B cell (primary cell): Measurements from ENCODE around the gene ABCG2. TPM values are rescaled to one million over a fixed set of nuclear protein-coding genes. Genes with fewer than 3 reads are reported as not detected.

Experiments used
- ATAC-seq: fragments of 200-7000 bp; cut with Tn5 transposase; one replicate; pipeline ENCODE4 v1.10.0; 2021; ENCODE audit warnings: low read depth, mild to moderate bottlenecking, moderate number of reproducible peaks, moderate library complexity
- CTCF ChIA-PET: fragments of 350-600 bp; sonication (Branson Sonifier 250); formaldehyde crosslinking; loops from one replicate; lab custom pipeline; 2021; ENCODE audit warnings: antibody characterized with exemption, inconsistent platforms; lab: Charles Lee
- POLR2A ChIA-PET: fragments of 350-600 bp; sonication (Branson Sonifier 250); formaldehyde crosslinking; loops from one replicate; lab custom pipeline; 2021; ENCODE audit warnings: antibody characterized with exemption; lab: Charles Lee
- DNase-seq: peaks from one replicate; pipeline ENCODE4 v3.0.0; 2013
- H2AFZ ChIP-seq: 2 replicates; pipeline ENCODE4 v1.6.1; 2012; ENCODE audit warnings: mild to moderate bottlenecking, low read depth, low read length; ENCODE audit not compliant: insufficient read depth, poor library complexity, severe bottlenecking
- H3K27ac ChIP-seq, 2 donors: 1 replicate in 1 of 2; 2 replicates in 1 of 2; pipeline ENCODE4 v1.5.1; 2012 to 2013; ENCODE audit warnings: low read length in 2 of 2, mild to moderate bottlenecking in 2 of 2, moderate library complexity in 1 of 2
- H3K27me3 ChIP-seq, 4 experiments: fragments of 200-600 bp in 1 of 4; sonication (generic) in 1 of 4; replicated peaks in 1 of 4; 1 replicate in 2 of 4; 2 replicates in 2 of 4; pipeline versions ENCODE4 v1.6.1 to v1.7.0; 2013 to 2016; ENCODE audit warnings: low read length in 3 of 4, mild to moderate bottlenecking in 2 of 4, mixed read lengths in 1 of 4, moderate library complexity in 1 of 4; ENCODE audit not compliant: insufficient read depth in 4 of 4, control insufficient read depth in 3 of 4; ENCODE audit errors: control extremely low read depth in 1 of 4
- H3K36me3 ChIP-seq, 2 experiments: replicated peaks in 1 of 2; 1 replicate in 1 of 2; 2 replicates in 1 of 2; pipeline versions ENCODE4 v1.6.1 to v1.7.1; 2013; ENCODE audit warnings: low read length in 1 of 2; ENCODE audit not compliant: insufficient read depth in 2 of 2, control insufficient read depth in 1 of 2; ENCODE audit errors: control extremely low read depth in 1 of 2, extremely low read depth in 1 of 2
- H3K4me1 ChIP-seq, 2 donors: fragments of 200-600 bp in 1 of 2; sonication (generic) in 1 of 2; 1 replicate in 1 of 2; 2 replicates in 1 of 2; pipeline versions ENCODE4 v1.5.1 to v1.6.1; 2013 to 2017; ENCODE audit warnings: low read length in 2 of 2; ENCODE audit not compliant: control insufficient read depth in 2 of 2, insufficient read depth in 2 of 2
- H3K4me2 ChIP-seq: replicated peaks from 2 replicates; pipeline ENCODE3; 2012; ENCODE audit warnings: mild to moderate bottlenecking, low read depth, low read length; ENCODE audit not compliant: poor library complexity, severe bottlenecking
- H3K4me3 ChIP-seq, 5 experiments: fragments of 200-600 bp in 1 of 5; sonication (generic) in 1 of 5; 1 replicate in 3 of 5; 2 replicates in 2 of 5; pipeline versions ENCODE4 v1.5.1 to v1.7.0; 2011 to 2016; ENCODE audit warnings: low read length in 4 of 5, mild to moderate bottlenecking in 4 of 5, low read depth in 2 of 5, control low read depth in 1 of 5, moderate library complexity in 1 of 5; ENCODE audit not compliant: insufficient read depth in 1 of 5; ENCODE audit errors: control extremely low read depth in 1 of 5, extremely low read depth in 1 of 5
- H3K79me2 ChIP-seq: fragments of 200-600 bp; sonication (generic); one replicate; pipeline ENCODE4 v1.6.0; 2016; ENCODE audit warnings: low read length; ENCODE audit not compliant: control insufficient read depth, insufficient read depth
- H3K9ac ChIP-seq: fragments of 200-600 bp; sonication (generic); 2 replicates; pipeline ENCODE4 v1.6.1; 2017; ENCODE audit warnings: mild to moderate bottlenecking, low read length, moderate library complexity
- H3K9me3 ChIP-seq, 3 donors: one replicate each; pipeline versions ENCODE4 v1.6.1 to v1.7.1; 2013; ENCODE audit warnings: low read length in 2 of 3; ENCODE audit not compliant: control insufficient read depth in 2 of 3, insufficient read depth in 1 of 3; ENCODE audit errors: control extremely low read depth in 1 of 3
- H4K20me1 ChIP-seq: 2 replicates; pipeline ENCODE4 v1.6.0; 2012; ENCODE audit warnings: mild to moderate bottlenecking, low read length; ENCODE audit not compliant: insufficient read depth, control insufficient read depth, poor library complexity, severe bottlenecking
- H3K27ac Mint-ChIP-seq: one replicate; pipeline ENCODE4 v1.8.0; 2021; ENCODE audit warnings: mixed read lengths
- H3K27me3 Mint-ChIP-seq: one replicate; pipeline ENCODE4 v1.8.0; 2021; ENCODE audit warnings: mixed read lengths
- H3K4me1 Mint-ChIP-seq: one replicate; pipeline ENCODE4 v1.8.0; 2021; ENCODE audit warnings: mixed read lengths
- H3K4me3 Mint-ChIP-seq: one replicate; pipeline ENCODE4 v1.8.0; 2021; ENCODE audit warnings: mixed read lengths
- H3K9me3 Mint-ChIP-seq: one replicate; pipeline ENCODE4 v1.8.0; 2022; ENCODE audit warnings: mixed read lengths; ENCODE audit not compliant: insufficient read depth
- CTCF ChIP-seq: fragments of 200-600 bp; IDR thresholded peaks from one replicate; pipeline ENCODE4 v1.8.0; 2022; ENCODE audit warnings: antibody characterized with exemption, mild to moderate bottlenecking
- EZH2 ChIP-seq: IDR thresholded peaks from 2 replicates; pipeline ENCODE4 v1.6.1; 2012; ENCODE audit warnings: borderline replicate concordance, low read depth, mild to moderate bottlenecking, moderate library complexity, low read length; ENCODE audit not compliant: insufficient read depth, poor library complexity, severe bottlenecking
- WGBS: methylation state at CpG from one replicate; pipeline ENCODE4 v1.1.5; 2013; ENCODE audit warnings: missing lambda C conversion rate; ENCODE audit not compliant: insufficient coverage; 5-methylcytosine and 5-hydroxymethylcytosine counted together
- intact Hi-C: fragments of 100-400 bp; cut with micrococcal nuclease; formaldehyde crosslinking; loops from one replicate; pipeline ENCODE4 v1.10.0; 2022
- polyA plus RNA-seq: library from polyadenylated mRNA; depleted of rRNA; stranded (reverse); fragments of >200 nt; gene quantifications from 2 replicates; pipeline ENCODE4 v1.2.3, GENCODE V29; 2012
- total RNA-seq, 2 donors: library from RNA; stranded (reverse); fragments of 120-200 nt in 1 of 2; gene quantifications; 1 replicate in 1 of 2; 2 replicates in 1 of 2; pipeline versions ENCODE4 v1.2.3 to v1.2.4, GENCODE V29; 2013 to 2022

ABCG2 gene
- total and polyA plus RNA-seq, 2 donors (not counting 1 experiment from before 2014, with no cell fraction given) = 0.01 TPM; not detected in 1

DNA sequence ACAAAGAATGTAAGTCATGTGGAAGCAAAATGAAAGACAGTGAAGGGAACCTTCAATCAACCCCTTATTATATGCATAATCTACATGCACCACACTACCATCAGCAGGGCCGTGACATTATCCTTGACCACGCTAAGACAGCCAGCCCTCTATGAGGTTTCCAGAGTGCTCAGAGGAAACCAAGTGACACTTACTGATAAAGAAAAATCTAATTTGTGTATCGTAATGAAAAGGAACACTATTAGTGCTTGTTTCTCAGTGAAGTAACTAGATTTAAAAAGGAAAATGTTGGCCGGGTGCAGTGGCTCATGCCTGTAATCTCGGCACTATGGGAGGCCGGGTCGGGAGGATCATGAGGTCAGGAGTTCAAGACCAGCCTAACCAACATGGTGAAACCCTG is 56.4 kb downstream of the ABCG2 start:
- intact Hi-C loops = no loop called here
- Histone ChIP-seq H2AFZ (no peak overlapping the region), H3K4me1 (no peaks in the 10 kb centered on the region), H3K9ac (no peak overlapping the region), H3K36me3 (no peaks in the 10 kb centered on the region), H3K27ac (no peak overlapping the region), H3K4me3 (no peak overlapping the region), H4K20me1 (no peaks in the 10 kb centered on the region), H3K4me2 (no peak overlapping the region), H3K79me2 (no peaks in the 10 kb centered on the region), H3K9me3 (no peaks in the 10 kb centered on the region), H3K27me3 (no peaks in the 10 kb centered on the region)
- Mint-ChIP-seq H3K4me3 (no peak overlapping the region), H3K9me3 (no peaks in the 10 kb centered on the region), H3K27me3 (no peaks in the 10 kb centered on the region), H3K4me1 (no peaks in the 10 kb centered on the region), H3K27ac (no peak overlapping the region)
- DNase-seq = no peak
- POLR2A ChIA-PET = no interaction called here
- TF ChIP-seq EZH2 = no peak
- no peak for TF ChIP-seq CTCF
- CTCF ChIA-PET = no interaction called here
- no peak for ATAC-seq
- no CpG with 5 or more reads among the region's 7 CpGs for WGBS

DNA sequence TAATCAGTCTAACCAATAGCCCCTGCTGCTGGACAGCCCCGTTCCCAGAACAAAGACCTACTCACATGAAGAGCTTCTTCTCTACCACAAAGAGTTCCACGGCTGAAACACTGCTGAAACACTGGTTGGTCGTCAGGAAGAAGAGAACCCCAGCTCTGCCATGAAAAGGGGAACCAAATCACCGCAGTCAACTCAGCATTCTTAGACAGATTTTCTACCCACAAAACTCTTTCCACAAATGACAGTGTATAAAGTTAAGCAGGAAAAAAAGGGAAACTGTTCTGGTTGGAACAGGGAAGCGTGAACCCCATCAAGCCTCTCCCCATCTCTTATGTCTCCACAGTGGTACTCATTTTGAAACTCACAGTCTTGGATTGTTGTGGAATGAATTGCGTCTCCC is 57.3 kb downstream of the ABCG2 start:
- Histone ChIP-seq H3K27ac (no peak overlapping the region), H3K36me3 (no peaks in the 10 kb centered on the region), H3K27me3 (no peaks in the 10 kb centered on the region), H3K79me2 (no peaks in the 10 kb centered on the region), H3K4me3 (no peak overlapping the region), H4K20me1 (no peaks in the 10 kb centered on the region), H3K9ac (no peak overlapping the region), H3K4me1 (no peaks in the 10 kb centered on the region), H3K4me2 (no peak overlapping the region), H2AFZ (no peak overlapping the region), H3K9me3 (no peaks in the 10 kb centered on the region)
- POLR2A ChIA-PET = no interaction called here
- DNase-seq = no peak
- no peak for ATAC-seq
- CTCF ChIA-PET = no interaction called here
- no peaks in the 10 kb centered on the region for H3K9me3 Mint-ChIP-seq
- WGBS = 0% methylated on average over 3 of the region's 6 CpGs
- H3K4me3 Mint-ChIP-seq = no peak overlapping the region
- H3K4me1 Mint-ChIP-seq = no peaks in the 10 kb centered on the region
- no peaks in the 10 kb centered on the region for H3K27me3 Mint-ChIP-seq
- TF ChIP-seq EZH2 (no peak), CTCF (no peak)
- no peak overlapping the region for H3K27ac Mint-ChIP-seq
- intact Hi-C loops = no loop called here
